ENCODE data around the gene ZNF48.

GRCh38 chr16:30418350-30419181, 23.3 kb downstream of the ZNF48 start:
- no peak for TF ChIP-seq CTCF (IDR thresholded peaks at IDR 0.05)
- no peak for TF ChIP-seq MAX (IDR thresholded peaks at IDR 0.05; ENCODE audit: low read depth)
- TF ChIP-seq EP300 (IDR thresholded peaks at IDR 0.05; ENCODE audit: borderline replicate concordance in 1 of 2, low read depth in 1 of 2, low read length in 1 of 2) = no peak

Data from SK-N-SH (cell line).